Measurements from ENCODE around the gene RAP1A. TPM values are rescaled to one million over a fixed set of nuclear protein-coding genes. Genes with fewer than 3 reads are reported as not detected.

The RAP1A gene
- total RNA-seq, 4 donors from 2014 or later, result 49.4 to 72.1 (median 57.9) TPM

DNA sequence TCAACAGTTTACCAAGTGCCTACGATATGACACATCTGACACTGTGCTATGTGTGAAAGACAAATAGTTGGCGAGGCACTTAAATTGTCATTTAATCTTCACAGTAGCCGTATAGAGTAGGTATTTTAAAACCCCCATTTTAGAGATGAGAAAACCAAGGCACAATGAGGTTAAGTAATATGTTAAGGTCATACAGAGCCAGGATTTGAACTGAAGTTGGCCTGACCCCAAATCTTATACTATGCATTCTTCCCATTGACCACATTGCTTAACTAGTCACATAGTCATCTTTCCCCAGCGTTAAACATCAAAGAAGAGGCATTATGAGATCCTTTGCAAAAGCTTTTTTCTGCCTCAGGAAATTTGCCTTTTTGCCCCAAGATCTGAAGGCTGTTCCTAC, 115.7 kb downstream of the RAP1A start:
- H3K27me3 ChIP-seq, result no peaks in the 10 kb centered on the region
- H3K4me3 ChIP-seq, result no peak overlapping the region
- ATAC-seq (no peak), DNase-seq (no peak)
- H3K4me1 ChIP-seq, result peaks cover 73% of the 10 kb centered on the region in 2 donors
- in situ Hi-C loops (cut with MboI; ENCODE audit: low sequenced_read_pairs in 4 of 4), result no loop called here
- intact Hi-C loops (cut with DNase I; ENCODE audit: low total_unique reads), result no loop called here
- TF ChIP-seq, protein P1, sequence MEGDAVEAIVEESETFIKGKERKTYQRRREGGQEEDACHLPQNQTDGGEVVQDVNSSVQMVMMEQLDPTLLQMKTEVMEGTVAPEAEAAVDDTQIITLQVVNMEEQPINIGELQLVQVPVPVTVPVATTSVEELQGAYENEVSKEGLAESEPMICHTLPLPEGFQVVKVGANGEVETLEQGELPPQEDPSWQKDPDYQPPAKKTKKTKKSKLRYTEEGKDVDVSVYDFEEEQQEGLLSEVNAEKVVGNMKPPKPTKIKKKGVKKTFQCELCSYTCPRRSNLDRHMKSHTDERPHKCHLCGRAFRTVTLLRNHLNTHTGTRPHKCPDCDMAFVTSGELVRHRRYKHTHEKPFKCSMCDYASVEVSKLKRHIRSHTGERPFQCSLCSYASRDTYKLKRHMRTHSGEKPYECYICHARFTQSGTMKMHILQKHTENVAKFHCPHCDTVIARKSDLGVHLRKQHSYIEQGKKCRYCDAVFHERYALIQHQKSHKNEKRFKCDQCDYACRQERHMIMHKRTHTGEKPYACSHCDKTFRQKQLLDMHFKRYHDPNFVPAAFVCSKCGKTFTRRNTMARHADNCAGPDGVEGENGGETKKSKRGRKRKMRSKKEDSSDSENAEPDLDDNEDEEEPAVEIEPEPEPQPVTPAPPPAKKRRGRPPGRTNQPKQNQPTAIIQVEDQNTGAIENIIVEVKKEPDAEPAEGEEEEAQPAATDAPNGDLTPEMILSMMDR (IDR thresholded peaks at IDR 0.05 in 4 of 5, conservative IDR thresholded peaks at IDR 0.05 in 1 of 5), result no peak
- TF ChIP-seq POLR2A (IDR thresholded peaks at IDR 0.05), result no peak
- peak overlapping the region; percentile 85 to 96 (median 93) for H3K27ac ChIP-seq
- H3K9me3 ChIP-seq, result no peaks in the 10 kb centered on the region
- H3K36me3 ChIP-seq, result no peaks in the 10 kb centered on the region

DNA sequence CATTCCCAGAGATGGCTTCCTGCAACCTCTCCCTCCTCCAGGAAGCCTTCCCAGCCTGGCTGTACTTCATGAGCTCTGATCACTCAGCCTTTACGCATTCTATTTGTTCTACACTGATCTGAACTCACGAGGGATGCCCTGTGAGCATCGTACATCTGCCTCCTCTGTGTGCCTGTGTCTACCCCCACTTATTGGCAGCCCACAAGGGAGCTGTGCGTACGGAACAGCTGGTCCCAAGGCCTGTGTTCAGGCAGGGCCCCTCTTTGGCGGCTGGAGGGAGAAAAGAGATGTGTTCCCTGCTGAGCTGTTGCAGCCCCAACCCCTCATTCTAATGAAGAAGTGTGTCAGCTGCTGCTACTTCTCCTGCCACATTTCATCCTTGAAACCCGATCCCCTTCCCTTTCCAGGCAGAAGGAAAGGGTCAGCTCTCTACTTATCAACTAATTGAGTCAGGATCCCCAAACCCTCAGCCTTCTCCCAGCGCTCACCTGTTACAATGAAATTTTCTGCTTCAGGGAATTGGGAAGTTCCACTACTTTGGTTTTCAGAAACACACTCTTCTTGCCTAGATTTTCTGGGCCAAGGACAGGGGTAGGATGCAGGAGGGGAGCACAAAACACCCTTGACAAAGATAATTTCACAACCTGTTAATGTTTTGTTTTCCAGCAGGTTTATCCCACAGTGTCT, 116.4 kb downstream of the RAP1A start:
- H3K36me3 ChIP-seq, result no peaks in the 10 kb centered on the region
- H3K4me3 ChIP-seq, result no peak overlapping the region
- H3K4me1 ChIP-seq, result peaks cover 66% of the 10 kb centered on the region in 2 donors
- H3K9me3 ChIP-seq, result no peaks in the 10 kb centered on the region
- in situ Hi-C loops (cut with MboI; ENCODE audit: low sequenced_read_pairs in 4 of 4) (no loop called here), intact Hi-C loops (cut with DNase I; ENCODE audit: low total_unique reads) (no loop called here)
- ATAC-seq (no peak), DNase-seq (no peak)
- TF ChIP-seq, protein P1 (IDR thresholded peaks at IDR 0.05 in 4 of 5, conservative IDR thresholded peaks at IDR 0.05 in 1 of 5), result no peak
- no peak for TF ChIP-seq POLR2A (IDR thresholded peaks at IDR 0.05)
- peak overlapping the region; percentile 85 to 96 (median 93) for H3K27ac ChIP-seq
- H3K27me3 ChIP-seq, result no peaks in the 10 kb centered on the region

DNA sequence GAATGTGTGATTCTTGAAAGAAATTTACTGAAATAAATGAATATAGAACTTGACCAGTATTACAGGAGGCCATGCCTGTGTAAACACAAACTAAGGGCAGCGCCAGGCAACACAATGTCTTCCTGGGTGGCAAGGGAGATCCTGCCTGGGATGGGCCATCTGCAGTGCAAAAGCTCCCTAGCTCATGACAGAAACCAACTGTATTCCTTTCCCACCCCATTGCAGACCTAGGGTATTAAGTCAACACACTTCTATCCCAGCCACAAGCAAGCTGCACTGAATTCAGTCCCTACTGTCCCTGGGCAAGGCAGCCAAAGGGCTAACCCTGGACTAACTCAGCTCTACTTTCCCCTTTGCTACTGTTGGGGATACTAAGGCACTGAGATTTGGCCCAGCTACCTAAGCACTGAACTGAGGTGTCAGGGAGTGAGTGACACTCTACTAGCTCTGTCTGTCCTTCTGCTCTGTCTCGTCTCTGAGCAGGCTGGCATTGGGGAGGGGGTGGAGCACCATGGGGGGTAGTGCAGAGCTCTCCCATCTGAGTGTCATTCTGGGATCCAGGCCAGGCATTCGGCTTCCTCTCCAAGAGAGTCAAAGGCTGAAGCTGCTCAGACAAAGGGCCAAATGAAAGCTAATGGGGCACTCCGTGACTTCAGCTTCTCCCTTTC, 117.1 kb downstream of the RAP1A start:
- intact Hi-C loops (cut with DNase I; ENCODE audit: low total_unique reads) (no loop called here), in situ Hi-C loops (cut with MboI; ENCODE audit: low sequenced_read_pairs in 4 of 4) (no loop called here)
- Histone ChIP-seq H3K27ac (peak overlapping the region; percentile 85 to 96 (median 93)), H3K4me1 (peaks cover 59 to 62% of the 10 kb centered on the region in 2 donors), H3K27me3 (no peaks in the 10 kb centered on the region), H3K36me3 (no peaks in the 10 kb centered on the region), H3K4me3 (no peak overlapping the region), H3K9me3 (no peaks in the 10 kb centered on the region)
- TF ChIP-seq POLR2A (IDR thresholded peaks at IDR 0.05), result no peak
- ATAC-seq (no peak), DNase-seq (no peak)

DNA sequence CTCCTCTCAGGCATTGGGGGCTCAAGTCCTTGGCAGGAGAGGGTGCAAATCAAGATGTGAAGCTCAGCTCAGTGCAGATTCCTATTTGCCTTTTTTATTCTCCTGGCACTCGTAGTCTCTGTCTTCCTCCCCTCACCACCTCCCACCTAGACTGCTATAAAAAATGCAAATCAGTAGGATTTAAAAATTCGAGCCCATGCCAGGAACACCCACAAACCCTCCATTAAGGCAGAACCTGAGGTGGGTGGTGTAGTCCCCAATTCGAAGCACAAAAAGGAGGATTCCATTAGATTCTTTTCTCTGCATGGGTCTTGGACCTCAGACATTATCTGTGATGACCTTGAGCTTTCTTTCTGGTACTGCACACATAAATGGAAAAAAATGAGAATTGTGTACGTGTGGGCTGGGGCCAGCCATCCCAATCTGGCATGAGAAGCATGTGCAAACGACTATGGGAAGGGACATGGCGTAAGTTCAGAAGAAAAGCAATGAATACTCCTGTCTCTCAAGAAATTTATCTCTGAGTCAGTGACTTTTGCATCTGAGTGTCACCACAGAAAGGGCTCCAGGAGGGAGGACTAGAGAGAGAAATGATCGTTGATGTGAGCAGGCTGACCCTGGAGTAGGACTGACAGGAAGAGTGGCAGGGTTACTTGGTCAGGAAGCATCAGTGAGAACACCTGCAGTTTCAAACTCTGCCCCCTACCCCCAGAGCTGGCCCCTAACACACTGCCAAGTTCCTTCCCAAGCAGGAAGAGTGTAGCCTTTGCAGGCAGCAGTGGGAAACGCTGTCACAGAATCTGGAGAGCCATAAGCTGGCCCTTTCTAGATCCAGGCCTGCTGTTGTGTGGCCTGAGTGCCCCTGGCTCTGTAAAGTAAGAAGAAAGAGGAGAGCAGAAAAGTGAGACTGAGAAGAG, 117.9 kb downstream of the RAP1A start:
- no peak for ATAC-seq
- TF ChIP-seq, protein P1 (IDR thresholded peaks at IDR 0.05 in 4 of 5, conservative IDR thresholded peaks at IDR 0.05 in 1 of 5), result no peak
- TF ChIP-seq POLR2A (IDR thresholded peaks at IDR 0.05), result no peak
- H3K27ac ChIP-seq, result peak overlapping the region; percentile 85 to 96 (median 93)
- peaks cover 55 to 56% of the 10 kb centered on the region in 2 donors for H3K4me1 ChIP-seq
- no peak for DNase-seq
- no peaks in the 10 kb centered on the region for H3K36me3 ChIP-seq
- no peaks in the 10 kb centered on the region for H3K9me3 ChIP-seq
- in situ Hi-C loops (cut with MboI; ENCODE audit: low sequenced_read_pairs in 4 of 4), result no loop called here
- no peaks in the 10 kb centered on the region for H3K27me3 ChIP-seq
- intact Hi-C loops (cut with DNase I; ENCODE audit: low total_unique reads), result no loop called here
- peak overlapping the region; percentile 56 to 80 (median 70) for H3K4me3 ChIP-seq

DNA sequence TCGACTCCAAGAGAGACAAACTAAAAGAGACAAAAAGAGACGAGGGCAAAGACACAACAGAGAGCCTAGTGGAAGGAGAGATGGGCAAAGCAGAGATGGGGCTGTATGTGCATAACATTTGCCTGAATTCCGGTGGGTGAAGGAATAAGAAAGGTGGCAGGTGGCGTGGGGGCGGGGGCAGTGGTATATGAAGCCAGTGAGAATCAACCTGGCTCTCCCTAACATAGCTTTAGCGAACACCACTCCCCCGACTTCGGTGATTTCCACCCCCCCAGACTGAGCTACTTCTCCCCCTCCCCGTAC, 118.5 kb downstream of the RAP1A start:
- DNase-seq, result no peak
- H3K4me3 ChIP-seq, result peak overlapping the region; percentile 56 to 80 (median 70)
- peak overlapping the region; percentile 85 to 96 (median 93) for H3K27ac ChIP-seq
- no peak for ATAC-seq
- no peaks in the 10 kb centered on the region for H3K36me3 ChIP-seq
- TF ChIP-seq, protein P1 (IDR thresholded peaks at IDR 0.05 in 4 of 5, conservative IDR thresholded peaks at IDR 0.05 in 1 of 5), result no peak
- no peak for TF ChIP-seq POLR2A (IDR thresholded peaks at IDR 0.05)
- in situ Hi-C loops (cut with MboI; ENCODE audit: low sequenced_read_pairs in 4 of 4) (no loop called here), intact Hi-C loops (cut with DNase I; ENCODE audit: low total_unique reads) (no loop called here)
- H3K27me3 ChIP-seq, result no peaks in the 10 kb centered on the region
- peaks cover 48 to 51% of the 10 kb centered on the region in 2 donors for H3K4me1 ChIP-seq
- no peaks in the 10 kb centered on the region for H3K9me3 ChIP-seq

Measured in gastrocnemius medialis (tissue), 4 donors.